ENCODE measurements around the gene SGK2. TPM values are rescaled to one million over a fixed set of nuclear protein-coding genes. Genes with fewer than 3 reads are reported as not detected.

SGK2 gene
- total and polyA plus RNA-seq, 2 of the 13 experiments (the other 11 are each of a cell fraction or from before 2014, with no cell fraction given) = 6.2 to 29.4 TPM

DNA sequence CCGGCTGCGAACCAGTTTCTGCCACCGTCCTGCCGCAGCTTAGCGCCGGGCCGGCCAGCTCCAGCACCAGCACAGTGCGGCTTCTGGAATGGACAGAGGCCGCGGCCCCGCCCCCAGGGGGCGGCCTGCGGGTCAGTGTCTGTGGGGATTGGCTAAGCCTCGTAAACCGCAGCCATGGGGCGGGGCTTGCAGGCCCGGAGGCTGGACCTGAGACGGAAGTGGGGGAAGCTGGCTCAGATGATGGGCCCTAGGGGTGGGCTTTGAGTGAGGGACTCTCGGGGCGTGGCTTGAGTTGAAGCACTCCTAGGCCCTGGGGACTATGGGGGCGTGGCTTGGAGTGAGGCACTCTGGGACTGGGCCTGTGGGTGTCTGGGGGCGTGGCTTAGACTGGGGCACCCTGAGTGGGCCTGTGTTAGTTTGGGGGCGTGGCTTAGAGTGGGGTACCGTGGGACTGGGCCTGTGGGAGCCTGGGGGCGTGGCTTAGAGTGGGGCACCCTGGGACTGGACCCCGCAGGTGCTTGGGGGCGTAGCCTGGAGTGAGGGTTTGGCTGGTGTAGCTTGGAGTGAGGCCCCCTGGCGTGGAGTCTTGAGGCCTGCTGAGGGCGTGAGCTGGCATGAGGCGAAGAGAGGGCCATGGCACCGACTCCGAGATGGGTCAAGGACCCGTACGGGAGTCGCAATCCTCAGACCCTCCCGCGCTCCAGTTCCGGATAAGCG is 44.7 kb upstream of the SGK2 start (continued):
- TF ChIP-seq DBP (CRISPR knock-in tag; IDR thresholded peaks at IDR 0.05; ENCODE audit: not compliant biosample characterization) = no peak
- no peak for TF ChIP-seq RARG (CRISPR knock-in tag; IDR thresholded peaks at IDR 0.05; ENCODE audit: low read depth)
- no peak for TF ChIP-seq ZNF207 (IDR thresholded peaks at IDR 0.05; ENCODE audit: borderline replicate concordance)
- TF ChIP-seq ZNF563 (CRISPR knock-in tag; IDR thresholded peaks at IDR 0.05) = peak; percentile 76; the same call in 1 of the 2 replicates
- TF ChIP-seq MIER2 (CRISPR knock-in tag; IDR thresholded peaks at IDR 0.05) = no peak
- TF ChIP-seq MTA3 (CRISPR knock-in tag; IDR thresholded peaks at IDR 0.05) = no peak
- TF ChIP-seq YEATS4 (CRISPR knock-in tag; IDR thresholded peaks at IDR 0.05; ENCODE audit: borderline replicate concordance) = peak; percentile 92
- TF ChIP-seq, protein P1, sequence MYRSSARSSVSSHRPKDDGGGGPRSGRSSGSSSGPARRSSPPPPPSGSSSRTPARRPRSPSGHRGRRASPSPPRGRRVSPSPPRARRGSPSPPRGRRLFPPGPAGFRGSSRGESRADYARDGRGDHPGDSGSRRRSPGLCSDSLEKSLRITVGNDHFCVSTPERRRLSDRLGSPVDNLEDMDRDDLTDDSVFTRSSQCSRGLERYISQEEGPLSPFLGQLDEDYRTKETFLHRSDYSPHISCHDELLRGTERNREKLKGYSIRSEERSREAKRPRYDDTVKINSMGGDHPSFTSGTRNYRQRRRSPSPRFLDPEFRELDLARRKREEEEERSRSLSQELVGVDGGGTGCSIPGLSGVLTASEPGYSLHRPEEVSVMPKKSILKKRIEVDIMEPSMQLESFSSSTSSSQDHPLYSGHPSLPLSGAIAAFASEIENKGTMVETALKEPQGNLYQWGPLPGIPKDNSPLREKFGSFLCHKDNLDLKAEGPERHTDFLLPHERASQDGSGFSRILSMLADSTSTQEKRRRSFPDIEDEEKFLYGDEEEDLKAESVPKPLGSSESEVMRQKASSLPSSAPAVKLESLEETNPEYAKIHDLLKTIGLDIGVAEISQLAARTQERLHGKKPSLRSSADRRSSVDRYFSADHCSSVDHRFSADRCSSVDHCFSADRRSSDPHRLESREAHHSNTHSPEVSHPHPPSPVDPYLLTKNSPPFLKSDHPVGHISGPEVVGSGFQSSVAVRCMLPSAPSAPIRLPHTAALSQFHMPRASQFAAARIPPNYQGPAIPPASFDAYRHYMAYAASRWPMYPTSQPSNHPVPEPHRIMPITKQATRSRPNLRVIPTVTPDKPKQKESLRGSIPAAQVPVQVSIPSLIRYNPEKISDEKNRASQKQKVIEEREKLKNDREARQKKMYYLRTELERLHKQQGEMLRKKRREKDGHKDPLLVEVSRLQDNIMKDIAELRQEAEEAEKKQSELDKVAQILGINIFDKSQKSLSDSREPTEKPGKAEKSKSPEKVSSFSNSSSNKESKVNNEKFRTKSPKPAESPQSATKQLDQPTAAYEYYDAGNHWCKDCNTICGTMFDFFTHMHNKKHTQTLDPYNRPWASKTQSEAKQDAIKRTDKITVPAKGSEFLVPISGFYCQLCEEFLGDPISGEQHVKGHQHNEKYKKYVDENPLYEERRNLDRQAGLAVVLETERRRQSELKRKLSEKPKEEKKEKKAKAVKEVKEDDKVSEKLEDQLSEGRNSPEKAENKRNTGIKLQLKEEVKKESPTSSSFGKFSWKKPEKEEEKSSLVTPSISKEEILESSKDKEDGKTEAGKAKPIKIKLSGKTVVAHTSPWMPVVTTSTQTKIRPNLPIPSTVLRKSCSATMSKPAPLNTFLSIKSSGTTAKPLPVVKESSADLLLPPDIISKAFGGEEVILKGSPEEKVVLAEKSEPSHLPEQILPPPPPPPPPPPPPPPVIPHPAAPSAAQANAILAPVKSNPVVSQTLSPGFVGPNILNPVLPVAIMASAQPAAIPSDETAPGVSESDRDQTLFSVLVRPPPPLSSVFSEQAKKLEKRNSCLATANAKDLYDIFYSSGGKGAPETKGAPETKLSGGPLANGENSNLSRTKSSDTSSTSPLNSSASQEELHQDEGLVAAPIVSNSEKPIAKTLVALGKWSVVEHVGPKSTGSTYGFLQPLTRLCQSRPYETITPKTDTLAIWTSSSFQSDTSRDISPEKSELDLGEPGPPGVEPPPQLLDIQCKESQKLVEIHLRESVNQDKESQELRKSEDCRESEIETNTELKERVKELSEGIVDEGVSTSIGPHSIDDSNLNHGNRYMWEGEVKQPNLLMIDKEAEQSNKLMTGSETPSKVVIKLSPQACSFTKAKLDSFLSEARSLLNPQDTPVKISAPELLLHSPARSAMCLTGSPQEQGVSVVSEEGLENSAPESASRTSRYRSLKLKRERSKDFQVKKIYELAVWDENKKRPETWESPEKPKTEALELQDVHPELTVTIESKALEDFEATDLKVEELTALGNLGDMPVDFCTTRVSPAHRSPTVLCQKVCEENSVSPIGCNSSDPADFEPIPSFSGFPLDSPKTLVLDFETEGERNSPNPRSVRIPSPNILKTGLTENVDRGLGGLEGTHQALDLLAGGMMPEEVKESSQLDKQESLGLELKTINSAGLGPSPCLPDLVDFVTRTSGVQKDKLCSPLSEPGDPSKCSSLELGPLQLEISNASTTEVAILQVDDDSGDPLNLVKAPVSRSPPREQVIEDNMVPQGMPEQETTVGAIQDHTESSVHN (CRISPR knock-in tag; IDR thresholded peaks at IDR 0.05) = no peak; the same call in 1 of the 2 replicates
- TF ChIP-seq GATA4 (IDR thresholded peaks at IDR 0.05; ENCODE audit: borderline replicate concordance, low read depth) = 0 out of 2 replicates have a peak, but pooled peaks have one; percentile 35
- TF ChIP-seq, protein P2, sequence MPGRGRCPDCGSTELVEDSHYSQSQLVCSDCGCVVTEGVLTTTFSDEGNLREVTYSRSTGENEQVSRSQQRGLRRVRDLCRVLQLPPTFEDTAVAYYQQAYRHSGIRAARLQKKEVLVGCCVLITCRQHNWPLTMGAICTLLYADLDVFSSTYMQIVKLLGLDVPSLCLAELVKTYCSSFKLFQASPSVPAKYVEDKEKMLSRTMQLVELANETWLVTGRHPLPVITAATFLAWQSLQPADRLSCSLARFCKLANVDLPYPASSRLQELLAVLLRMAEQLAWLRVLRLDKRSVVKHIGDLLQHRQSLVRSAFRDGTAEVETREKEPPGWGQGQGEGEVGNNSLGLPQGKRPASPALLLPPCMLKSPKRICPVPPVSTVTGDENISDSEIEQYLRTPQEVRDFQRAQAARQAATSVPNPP (CRISPR knock-in tag; IDR thresholded peaks at IDR 0.05) = no peak
- TF ChIP-seq, protein P3, sequence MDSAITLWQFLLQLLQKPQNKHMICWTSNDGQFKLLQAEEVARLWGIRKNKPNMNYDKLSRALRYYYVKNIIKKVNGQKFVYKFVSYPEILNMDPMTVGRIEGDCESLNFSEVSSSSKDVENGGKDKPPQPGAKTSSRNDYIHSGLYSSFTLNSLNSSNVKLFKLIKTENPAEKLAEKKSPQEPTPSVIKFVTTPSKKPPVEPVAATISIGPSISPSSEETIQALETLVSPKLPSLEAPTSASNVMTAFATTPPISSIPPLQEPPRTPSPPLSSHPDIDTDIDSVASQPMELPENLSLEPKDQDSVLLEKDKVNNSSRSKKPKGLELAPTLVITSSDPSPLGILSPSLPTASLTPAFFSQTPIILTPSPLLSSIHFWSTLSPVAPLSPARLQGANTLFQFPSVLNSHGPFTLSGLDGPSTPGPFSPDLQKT (CRISPR knock-in tag; IDR thresholded peaks at IDR 0.05; ENCODE audit: borderline replicate concordance) = no peak
- no peak for TF ChIP-seq TOE1 (CRISPR knock-in tag; IDR thresholded peaks at IDR 0.05)
- peak; percentile 19; the same call in 1 of the 2 replicates for TF ChIP-seq FOXP4 (CRISPR knock-in tag; IDR thresholded peaks at IDR 0.05)
- TF ChIP-seq ATAD3A (CRISPR knock-in tag; IDR thresholded peaks at IDR 0.05) = no peak
- TF ChIP-seq NR2F2 (IDR thresholded peaks at IDR 0.05; ENCODE audit: borderline replicate concordance, low read depth) = no peak

Measured in HepG2 (cell line).